Esophagus squamous epithelium (tissue), 4 donors: ENCODE measurements around the gene ZNF639.

Source experiments
- CTCF ChIP-seq, 6 experiments: fragments of 450-650 bp in 4 of 6; fragments of 200-600 bp in 2 of 6; sonication (generic) in 2 of 6; IDR thresholded peaks; one replicate each; pipeline ENCODE4 v1.5.1; 2016 to 2019; ENCODE audit warnings: antibody characterized with exemption in 6 of 6, mild to moderate bottlenecking in 4 of 6, moderate library complexity in 4 of 6
- POLR2A ChIP-seq, 4 donors: fragments of 450-650 bp; IDR thresholded peaks; one replicate each; pipeline ENCODE4 v1.6.1; 2017; ENCODE audit warnings: antibody characterized with exemption in 4 of 4, mild to moderate bottlenecking in 4 of 4, moderate library complexity in 3 of 4

GRCh38 chr3:179336345-179336929 is 13.6 kb downstream of the ZNF639 start:
- TF ChIP-seq POLR2A (IDR thresholded peaks at IDR 0.05) (no peak), CTCF (IDR thresholded peaks at IDR 0.05) (no peak)
